Thyroid gland (tissue), 4 donors: ENCODE data around the gene DOCK2. TPM values are rescaled to one million over a fixed set of nuclear protein-coding genes. Genes with fewer than 3 reads are reported as not detected.
"Not testable (repeated sequence)": the region's sequence is repeated elsewhere in the genome, so short reads cannot be mapped to it uniquely, and the experiment has no call there.

Experiments used
- DNase-seq, 2 donors: peaks; one replicate each; pipeline ENCODE4 v3.0.0-alpha.2; 2019
- H3K27ac ChIP-seq, 3 donors: fragments of 200-600 bp; sonication (generic); 1 replicate in 2 of 3; 2 replicates in 1 of 3; pipeline ENCODE4 v1.5.1; 2016 to 2019; ENCODE audit warnings: mild to moderate bottlenecking in 1 of 3, moderate library complexity in 1 of 3
- H3K27me3 ChIP-seq: fragments of 200-600 bp; sonication (generic); one replicate; pipeline ENCODE4 v1.5.1; 2019
- H3K36me3 ChIP-seq, 2 donors: fragments of 200-600 bp; sonication (generic); one replicate each; pipeline ENCODE4 v1.5.1; 2016 to 2019
- H3K4me1 ChIP-seq, 2 donors: fragments of 200-600 bp; sonication (generic); one replicate each; pipeline ENCODE4 v1.5.1; 2017 to 2019
- H3K4me3 ChIP-seq, 3 donors: fragments of 200-600 bp; sonication (generic); replicated peaks in 1 of 3; 1 replicate in 2 of 3; 2 replicates in 1 of 3; pipeline ENCODE4 v1.5.1; 2016; ENCODE audit warnings: mild to moderate bottlenecking in 1 of 3
- H3K9me3 ChIP-seq: fragments of 200-600 bp; sonication (generic); one replicate; pipeline ENCODE4 v1.5.1; 2017
- POLR2A ChIP-seq, 2 donors: fragments of 450-650 bp; IDR thresholded peaks; one replicate each; pipeline ENCODE4 v1.6.1; 2017; ENCODE audit warnings: antibody characterized with exemption in 2 of 2, mild to moderate bottlenecking in 2 of 2, moderate library complexity in 1 of 2
- WGBS, 2 donors: methylation state at CpG; one replicate each; pipeline ENCODE4 v1.1.5; 2017; 5-methylcytosine and 5-hydroxymethylcytosine counted together
- intact Hi-C: fragments of 100-400 bp; cut with DNase I; formaldehyde crosslinking; loops from one replicate; pipeline ENCODE4 v1.15.1; 2023
- total RNA-seq, 4 donors: library from RNA; depleted of rRNA; stranded (reverse); fragments of >200 nt; gene quantifications; one replicate each; pipeline ENCODE4 v1.2.3, GENCODE V29; 2016
- TF ChIP-seq, protein P1 (sequence below), 6 experiments: fragments of 200-600 bp in 3 of 6; fragments of 450-650 bp in 3 of 6; sonication (generic) in 3 of 6; IDR thresholded peaks; one replicate each; pipeline ENCODE4 v1.5.1; 2016 to 2019; ENCODE audit warnings: antibody characterized with exemption in 6 of 6, mild to moderate bottlenecking in 2 of 6, inconsistent platforms in 1 of 6, moderate library complexity in 1 of 6

DOCK2 gene
- total RNA-seq, 4 donors from 2014 or later: 4.3 to 14.1 (median 8.6) TPM

DNA sequence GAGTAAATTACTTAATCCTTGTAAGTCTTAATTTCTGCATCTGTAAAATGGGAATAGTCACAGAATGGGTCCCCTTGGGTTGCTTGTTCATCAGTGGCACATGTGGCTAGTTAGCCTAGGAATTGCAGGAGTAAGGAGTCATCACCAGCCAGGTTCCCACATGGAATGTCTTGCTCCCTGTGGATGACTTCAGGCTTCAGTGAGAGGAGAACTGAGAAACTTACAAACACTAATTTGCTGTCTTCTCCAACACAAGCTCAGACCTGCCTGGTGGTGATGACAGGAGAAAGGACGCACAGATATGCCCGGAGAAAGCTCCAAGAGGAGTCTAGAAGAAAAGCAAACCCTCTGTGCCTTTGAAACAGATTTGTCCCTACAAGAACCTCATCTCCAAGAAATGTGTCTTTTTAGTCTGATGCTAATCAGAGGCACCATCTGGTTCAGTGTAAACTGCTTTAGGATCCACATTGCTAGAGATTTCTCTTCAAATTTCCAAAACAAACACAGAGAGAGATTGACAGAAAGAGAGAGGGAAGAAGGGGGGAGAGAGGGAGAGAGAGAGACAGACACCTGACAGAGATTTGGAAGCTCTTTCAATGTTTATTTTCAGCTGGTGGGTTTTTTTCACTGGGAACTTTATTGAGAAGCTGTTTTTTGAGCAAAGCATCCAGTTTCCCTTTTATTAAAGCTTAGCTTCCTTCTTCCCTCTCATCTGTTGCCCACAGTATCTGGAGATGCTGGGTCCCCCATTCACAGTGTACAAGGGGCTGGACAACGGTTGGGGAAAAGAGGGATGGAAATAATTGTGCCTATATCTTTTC lies 128.3 kb downstream of the DOCK2 start:
- TF ChIP-seq POLR2A (IDR thresholded peaks at IDR 0.05): no peak
- TF ChIP-seq, protein P1, sequence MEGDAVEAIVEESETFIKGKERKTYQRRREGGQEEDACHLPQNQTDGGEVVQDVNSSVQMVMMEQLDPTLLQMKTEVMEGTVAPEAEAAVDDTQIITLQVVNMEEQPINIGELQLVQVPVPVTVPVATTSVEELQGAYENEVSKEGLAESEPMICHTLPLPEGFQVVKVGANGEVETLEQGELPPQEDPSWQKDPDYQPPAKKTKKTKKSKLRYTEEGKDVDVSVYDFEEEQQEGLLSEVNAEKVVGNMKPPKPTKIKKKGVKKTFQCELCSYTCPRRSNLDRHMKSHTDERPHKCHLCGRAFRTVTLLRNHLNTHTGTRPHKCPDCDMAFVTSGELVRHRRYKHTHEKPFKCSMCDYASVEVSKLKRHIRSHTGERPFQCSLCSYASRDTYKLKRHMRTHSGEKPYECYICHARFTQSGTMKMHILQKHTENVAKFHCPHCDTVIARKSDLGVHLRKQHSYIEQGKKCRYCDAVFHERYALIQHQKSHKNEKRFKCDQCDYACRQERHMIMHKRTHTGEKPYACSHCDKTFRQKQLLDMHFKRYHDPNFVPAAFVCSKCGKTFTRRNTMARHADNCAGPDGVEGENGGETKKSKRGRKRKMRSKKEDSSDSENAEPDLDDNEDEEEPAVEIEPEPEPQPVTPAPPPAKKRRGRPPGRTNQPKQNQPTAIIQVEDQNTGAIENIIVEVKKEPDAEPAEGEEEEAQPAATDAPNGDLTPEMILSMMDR (IDR thresholded peaks at IDR 0.05): no peak
- Histone ChIP-seq H3K4me3 (no peak overlapping the region), H3K36me3 (no peaks in the 10 kb centered on the region), H3K27me3 (no peaks in the 10 kb centered on the region), H3K9me3 (no peaks in the 10 kb centered on the region), H3K27ac (no peak overlapping the region), H3K4me1 (no peaks in the 10 kb centered on the region)
- WGBS, 2 donors: 61 to 70% methylated on average over 3 of the region's 3 CpGs
- no peak for DNase-seq
- intact Hi-C loops: no loop called here

DNA sequence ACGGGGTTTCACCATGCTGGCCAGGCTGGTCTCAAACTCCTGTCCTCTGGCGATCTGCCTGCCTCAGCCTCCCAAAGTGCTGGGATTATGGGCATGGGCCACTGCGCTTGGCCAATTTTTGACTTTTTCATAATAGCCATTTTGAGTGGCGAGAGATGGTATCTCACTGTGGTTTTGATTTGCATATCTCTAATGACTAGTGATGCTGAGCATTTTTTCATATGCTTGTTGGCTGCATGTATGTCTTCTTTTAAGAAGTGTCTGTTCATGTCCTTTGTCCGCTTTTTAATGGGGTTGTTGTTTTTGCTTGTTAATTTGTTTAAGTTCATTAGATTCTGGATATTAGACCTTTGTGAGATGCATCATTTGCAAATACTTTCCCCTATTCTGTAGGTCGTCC lies 129.9 kb downstream of the DOCK2 start:
- H3K9me3 ChIP-seq, H3K4me3 ChIP-seq, H3K27ac ChIP-seq, H3K27me3 ChIP-seq, H3K4me1 ChIP-seq, intact Hi-C loops, H3K36me3 ChIP-seq, DNase-seq: not testable (repeated sequence)
- 95 to 96% methylated on average over 6 of the region's 6 CpGs for WGBS, 2 donors

DNA sequence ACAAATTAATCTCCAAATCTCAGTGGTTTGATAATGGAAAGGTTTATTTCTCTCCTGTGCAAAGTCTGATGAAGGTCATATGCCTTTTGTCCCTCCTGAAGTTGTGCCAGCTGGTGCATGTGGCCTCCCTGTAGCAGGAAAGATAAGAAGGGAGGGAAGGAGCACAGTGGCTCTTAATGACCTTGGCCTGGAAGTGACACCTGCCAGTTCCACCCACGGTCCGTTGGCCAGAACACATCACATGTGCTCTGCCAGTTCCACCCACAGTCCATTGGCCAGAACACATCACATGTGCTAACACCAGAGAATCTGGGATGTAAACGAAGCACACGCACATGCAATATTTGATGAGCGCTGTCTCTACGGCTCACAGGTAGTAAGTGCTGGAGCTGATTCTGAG lies 130.9 kb downstream of the DOCK2 start:
- Histone ChIP-seq H3K27me3 (no peaks in the 10 kb centered on the region), H3K4me3 (no peak overlapping the region), H3K36me3 (no peaks in the 10 kb centered on the region), H3K27ac (no peak overlapping the region), H3K4me1 (peaks cover 3 to 5% of the 10 kb centered on the region in 2 donors), H3K9me3 (no peaks in the 10 kb centered on the region)
- DNase-seq: no peak
- TF ChIP-seq, protein P1 (IDR thresholded peaks at IDR 0.05): no peak
- no peak for TF ChIP-seq POLR2A (IDR thresholded peaks at IDR 0.05)
- intact Hi-C loops: no loop called here
- 73 to 81% methylated on average over 6 of the region's 6 CpGs for WGBS, 2 donors

DNA sequence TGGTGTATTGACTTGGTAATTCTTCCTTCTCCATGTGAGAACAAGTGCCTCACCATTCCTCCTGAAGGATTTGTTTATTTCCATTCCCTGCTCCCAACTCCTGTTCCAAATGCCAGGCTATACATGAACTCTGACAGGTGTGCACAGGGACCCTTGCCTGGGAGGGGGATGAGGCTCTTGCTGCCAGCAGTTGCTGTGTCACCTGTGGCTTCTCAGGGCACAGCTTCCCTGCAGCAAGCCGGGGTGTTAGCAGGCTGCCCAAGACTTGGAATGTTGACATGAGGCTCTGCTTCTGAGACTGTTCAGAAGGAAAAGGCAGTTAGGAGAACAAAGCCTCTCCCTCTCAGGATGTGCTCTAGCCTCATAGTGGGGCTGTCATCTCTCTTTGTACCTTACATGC lies 131.3 kb downstream of the DOCK2 start:
- Histone ChIP-seq H3K9me3 (no peaks in the 10 kb centered on the region), H3K27me3 (no peaks in the 10 kb centered on the region), H3K4me1 (peaks cover 3 to 5% of the 10 kb centered on the region in 2 donors), H3K4me3 (no peak overlapping the region), H3K27ac (no peak overlapping the region), H3K36me3 (no peaks in the 10 kb centered on the region)
- intact Hi-C loops: no loop called here
- WGBS, 2 donors: 40 to 54% methylated on average over 1 of the region's 1 CpG
- no peak for DNase-seq
- TF ChIP-seq, protein P1 (IDR thresholded peaks at IDR 0.05): no peak
- TF ChIP-seq POLR2A (IDR thresholded peaks at IDR 0.05): no peak

DNA sequence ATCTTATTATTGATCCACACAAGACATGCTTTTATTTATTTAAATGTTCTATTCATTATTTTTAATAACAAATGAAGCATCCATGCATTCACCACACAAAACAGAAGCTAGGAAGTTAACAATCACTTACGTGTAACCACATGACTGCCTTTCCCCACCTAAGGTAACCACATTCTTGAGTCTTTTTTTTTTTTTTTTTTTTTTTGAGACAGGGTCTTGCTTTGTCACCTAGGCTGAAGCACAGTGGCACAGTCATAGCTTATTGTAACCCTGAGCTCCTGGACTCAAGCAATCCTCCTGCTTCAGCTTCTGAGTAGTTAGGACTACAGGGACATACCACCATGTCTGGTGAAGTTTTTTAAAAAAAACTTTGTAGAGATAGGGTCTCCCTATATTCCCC lies 133.0 kb downstream of the DOCK2 start:
- Histone ChIP-seq H3K27me3 (no peaks in the 10 kb centered on the region), H3K4me3 (no peak overlapping the region), H3K36me3 (no peaks in the 10 kb centered on the region), H3K27ac (no peak overlapping the region), H3K4me1 (peaks cover 3 to 5% of the 10 kb centered on the region in 2 donors), H3K9me3 (no peaks in the 10 kb centered on the region)
- WGBS, 2 donors: 78 to 90% methylated on average over 1 of the region's 1 CpG
- TF ChIP-seq, protein P1 (IDR thresholded peaks at IDR 0.05): no peak
- TF ChIP-seq POLR2A (IDR thresholded peaks at IDR 0.05): no peak
- intact Hi-C loops: no loop called here
- no peak for DNase-seq
